CD4-positive, alpha-beta T cell treated with Interferon alpha-2 for 1 hour (primary cell): ENCODE measurements around the gene PREX1.
A peak's percentile ranks its signal among the peaks of the same experiment; 100 is the strongest.
"Not testable (repeated sequence)": the region's sequence is repeated elsewhere in the genome, so short reads cannot be mapped to it uniquely, and the experiment has no call there.

Experiments
- DNase-seq, 2 donors: peaks; one replicate each; pipeline ENCODE4 v3.0.0-alpha.2; 2020 to 2022

Gene PREX1

GRCh38 chr20:48794360-48794759 is 33.4 kb downstream of the PREX1 start:
- DNase-seq = no peak

- no peak for DNase-seq
Measured at GRCh38 chr20:48793776-48794175, 34.0 kb downstream of the PREX1 start.

- no peak for DNase-seq
Measured at GRCh38 chr20:48791666-48792071, 36.1 kb downstream of the PREX1 start.

GRCh38 chr20:48791014-48791413 is 36.8 kb downstream of the PREX1 start:
- no peak for DNase-seq

- DNase-seq = no peak
Measured at GRCh38 chr20:48790473-48791003, 37.3 kb downstream of the PREX1 start.

GRCh38 chr20:48789781-48790472 is 37.9 kb downstream of the PREX1 start:
- DNase-seq = no peak

- DNase-seq = no peak
Measured at GRCh38 chr20:48789185-48789668, 38.6 kb downstream of the PREX1 start.

- peak in 1 of 2 donors; percentile 36 for DNase-seq
Measured at GRCh38 chr20:48788486-48789072, 39.2 kb downstream of the PREX1 start.

GRCh38 chr20:48787861-48788375 is 39.9 kb downstream of the PREX1 start:
- DNase-seq = no peak

- DNase-seq = no peak
Measured at GRCh38 chr20:48786951-48787705, 40.7 kb downstream of the PREX1 start.

- DNase-seq = no peak
Measured at GRCh38 chr20:48785801-48786200, 42.0 kb downstream of the PREX1 start.

GRCh38 chr20:48785256-48785655 is 42.5 kb downstream of the PREX1 start:
- no peak for DNase-seq

- DNase-seq = no peak
Measured at GRCh38 chr20:48784273-48784641, 43.5 kb downstream of the PREX1 start.

- peak in 1 of 2 donors; percentile 68 for DNase-seq
Measured at GRCh38 chr20:48783533-48784272, 44.1 kb downstream of the PREX1 start.

GRCh38 chr20:48782901-48783308 is 44.9 kb downstream of the PREX1 start:
- DNase-seq = no peak

- DNase-seq = no peak
Measured at GRCh38 chr20:48782053-48782452, 45.7 kb downstream of the PREX1 start.

- no peak for DNase-seq
Measured at GRCh38 chr20:48781634-48782033, 46.2 kb downstream of the PREX1 start.

GRCh38 chr20:48779435-48779834 is 48.4 kb downstream of the PREX1 start:
- no peak for DNase-seq

- DNase-seq = no peak
Measured at GRCh38 chr20:48777821-48778220, 50.0 kb downstream of the PREX1 start.

- peak in 1 of 2 donors; percentile 60 for DNase-seq
Measured at GRCh38 chr20:48777005-48777404, 50.8 kb downstream of the PREX1 start.

- DNase-seq = peak in 1 of 2 donors; percentile 40
Measured at GRCh38 chr20:48776306-48776705, 51.5 kb downstream of the PREX1 start.

- DNase-seq = not testable (repeated sequence)
Measured at GRCh38 chr20:48775545-48775944, 52.3 kb downstream of the PREX1 start.

GRCh38 chr20:48774696-48775095 is 53.1 kb downstream of the PREX1 start:
- no peak for DNase-seq
